ENCODE measurements around the gene NUDT9. TPM values are rescaled to one million over a fixed set of nuclear protein-coding genes. Genes with fewer than 3 reads are reported as not detected.
"Not testable (repeated sequence)": the region's sequence is repeated elsewhere in the genome, so short reads cannot be mapped to it uniquely, and the experiment has no call there.

NUDT9 gene
- total and polyA plus RNA-seq, 2 donors (not counting 1 experiment from before 2014, with no cell fraction given) = 18.8 to 29.2 TPM

- peaks cover 18% of the 10 kb centered on the region for H3K79me2 ChIP-seq (ENCODE audit: control insufficient read depth, insufficient read depth, low read length)
- H3K4me1 ChIP-seq (ENCODE audit: control insufficient read depth, extremely low read depth, insufficient read depth, low read length) = peaks cover 5% of the 10 kb centered on the region
- H3K9me3 ChIP-seq (ENCODE audit: control insufficient read depth, insufficient read depth, low read depth, low read length) = no peaks in the 10 kb centered on the region
- DNase-seq (ENCODE audit: low read depth in 2 of 2) = no peak
- H3K27me3 ChIP-seq (ENCODE audit: control insufficient read depth, insufficient read depth, low read length) = no peaks in the 10 kb centered on the region
- H3K27ac ChIP-seq (ENCODE audit: insufficient read depth, low read length) = no peak overlapping the region
- H3K36me3 ChIP-seq (ENCODE audit: control insufficient read depth, insufficient read depth, low read length) = no peaks in the 10 kb centered on the region
- H3K4me3 ChIP-seq (replicated peaks in 1 of 4; ENCODE audit: control extremely low read depth in 1 of 4, insufficient read depth in 1 of 4, low read depth in 3 of 4, low read length in 4 of 4) = no peak overlapping the region
- H4K20me1 ChIP-seq (ENCODE audit: control insufficient read depth, extremely low read depth, insufficient read depth, low read length) = no peaks in the 10 kb centered on the region
- TF ChIP-seq EZH2 (IDR thresholded peaks at IDR 0.05; ENCODE audit: low read length, missing control alignments) (no peak), CTCF (conservative IDR thresholded peaks at IDR 0.05 in 1 of 2, IDR thresholded peaks at IDR 0.05 in 1 of 2; ENCODE audit: low read depth in 1 of 2, low read length in 2 of 2) (no peak)
- no peak overlapping the region for H3K4me2 ChIP-seq (ENCODE audit: extremely low read depth, insufficient read depth, low read length)
- no peak overlapping the region for H2AFZ ChIP-seq (ENCODE audit: low read length)
- H3K9ac ChIP-seq (ENCODE audit: insufficient read depth, low read length) = no peak overlapping the region
Measured at GRCh38 chr4:87420276-87420830, 2.0 kb upstream of the NUDT9 start.

GRCh38 chr4:87423317-87424098 is 1.1 kb downstream of the NUDT9 start:
- Histone ChIP-seq H3K4me2 (ENCODE audit: extremely low read depth, insufficient read depth, low read length) (peak overlapping the region; percentile 82), H3K27ac (ENCODE audit: insufficient read depth, low read length) (peak overlapping the region; percentile 79), H3K27me3 (ENCODE audit: control insufficient read depth, insufficient read depth, low read length) (no peaks in the 10 kb centered on the region), H3K79me2 (ENCODE audit: control insufficient read depth, insufficient read depth, low read length) (peaks cover 27% of the 10 kb centered on the region), H3K36me3 (ENCODE audit: control insufficient read depth, insufficient read depth, low read length) (no peaks in the 10 kb centered on the region), H4K20me1 (ENCODE audit: control insufficient read depth, extremely low read depth, insufficient read depth, low read length) (no peaks in the 10 kb centered on the region), H3K9me3 (ENCODE audit: control insufficient read depth, insufficient read depth, low read depth, low read length) (no peaks in the 10 kb centered on the region), H3K4me1 (ENCODE audit: control insufficient read depth, extremely low read depth, insufficient read depth, low read length) (peaks cover 5% of the 10 kb centered on the region), H2AFZ (ENCODE audit: low read length) (peak overlapping the region; percentile 80), H3K9ac (ENCODE audit: insufficient read depth, low read length) (peak overlapping the region; percentile 62), H3K4me3 (replicated peaks in 1 of 4; ENCODE audit: control extremely low read depth in 1 of 4, insufficient read depth in 1 of 4, low read depth in 3 of 4, low read length in 4 of 4) (peak overlapping the region; percentile 76 to 97 (median 80))
- DNase-seq (ENCODE audit: low read depth in 2 of 2) = peak in 1 of 2 donors; percentile 30
- TF ChIP-seq CTCF (conservative IDR thresholded peaks at IDR 0.05 in 1 of 2, IDR thresholded peaks at IDR 0.05 in 1 of 2; ENCODE audit: low read depth in 1 of 2, low read length in 2 of 2) = no peak
- no peak for TF ChIP-seq EZH2 (IDR thresholded peaks at IDR 0.05; ENCODE audit: low read length, missing control alignments)

- not testable (repeated sequence) for H4K20me1 ChIP-seq (ENCODE audit: control insufficient read depth, extremely low read depth, insufficient read depth, low read length); H3K9me3 ChIP-seq (ENCODE audit: control insufficient read depth, insufficient read depth, low read depth, low read length); H2AFZ ChIP-seq (ENCODE audit: low read length); H3K4me1 ChIP-seq (ENCODE audit: control insufficient read depth, extremely low read depth, insufficient read depth, low read length); H3K27me3 ChIP-seq (ENCODE audit: control insufficient read depth, insufficient read depth, low read length); H3K9ac ChIP-seq (ENCODE audit: insufficient read depth, low read length); H3K36me3 ChIP-seq (ENCODE audit: control insufficient read depth, insufficient read depth, low read length); H3K27ac ChIP-seq (ENCODE audit: insufficient read depth, low read length)
- Histone ChIP-seq H3K4me3 (replicated peaks in 1 of 4; ENCODE audit: control extremely low read depth in 1 of 4, insufficient read depth in 1 of 4, low read depth in 3 of 4, low read length in 4 of 4) (peak overlapping the region; percentile 76 to 97 (median 80)), H3K4me2 (ENCODE audit: extremely low read depth, insufficient read depth, low read length) (peak overlapping the region; percentile 82), H3K79me2 (ENCODE audit: control insufficient read depth, insufficient read depth, low read length) (peaks cover 27% of the 10 kb centered on the region)
- DNase-seq (ENCODE audit: low read depth in 2 of 2) = peak in 1 of 2 donors; percentile 26
Measured at GRCh38 chr4:87424099-87424543, 1.7 kb downstream of the NUDT9 start.

Measured in fibroblast of lung (primary cell).